Stimulated activated CD4-positive, alpha-beta T cell treated with anti-CD3 and anti-CD28 coated beads, Interleukin-12 subunit alpha, Interleukin-12 subunit beta, amount 100 ng/mL, for 48 hours (primary cell): ENCODE measurements around the gene TMEM37.

ENCODE experiments used
- DNase-seq, 3 donors: peaks; one replicate each; pipeline ENCODE4 v3.0.0-alpha.2; 2020; ENCODE audit warnings: low read depth in 2 of 3, low spot score in 1 of 3

The TMEM37 gene

DNA sequence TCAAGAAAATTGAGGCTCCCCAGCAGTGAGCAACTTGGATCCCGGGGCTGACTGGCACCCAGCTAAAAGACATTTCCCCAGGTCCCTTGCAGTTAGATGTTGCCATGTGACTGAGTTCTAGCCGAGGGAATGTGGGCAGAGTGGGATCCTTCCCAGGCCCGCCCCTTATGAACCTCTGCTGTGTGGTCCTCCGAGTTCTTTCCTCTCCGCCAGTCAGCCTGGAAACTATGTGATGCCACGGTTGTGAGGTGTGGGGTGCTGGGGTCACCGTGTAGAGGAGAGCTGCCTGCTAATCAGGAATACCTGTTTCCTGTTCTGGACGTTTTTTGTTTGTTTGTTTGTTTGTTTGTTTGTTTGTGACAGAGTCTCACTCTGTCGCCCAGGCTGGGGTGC, 45.5 kb downstream of the TMEM37 start:
- no peak for DNase-seq

DNA sequence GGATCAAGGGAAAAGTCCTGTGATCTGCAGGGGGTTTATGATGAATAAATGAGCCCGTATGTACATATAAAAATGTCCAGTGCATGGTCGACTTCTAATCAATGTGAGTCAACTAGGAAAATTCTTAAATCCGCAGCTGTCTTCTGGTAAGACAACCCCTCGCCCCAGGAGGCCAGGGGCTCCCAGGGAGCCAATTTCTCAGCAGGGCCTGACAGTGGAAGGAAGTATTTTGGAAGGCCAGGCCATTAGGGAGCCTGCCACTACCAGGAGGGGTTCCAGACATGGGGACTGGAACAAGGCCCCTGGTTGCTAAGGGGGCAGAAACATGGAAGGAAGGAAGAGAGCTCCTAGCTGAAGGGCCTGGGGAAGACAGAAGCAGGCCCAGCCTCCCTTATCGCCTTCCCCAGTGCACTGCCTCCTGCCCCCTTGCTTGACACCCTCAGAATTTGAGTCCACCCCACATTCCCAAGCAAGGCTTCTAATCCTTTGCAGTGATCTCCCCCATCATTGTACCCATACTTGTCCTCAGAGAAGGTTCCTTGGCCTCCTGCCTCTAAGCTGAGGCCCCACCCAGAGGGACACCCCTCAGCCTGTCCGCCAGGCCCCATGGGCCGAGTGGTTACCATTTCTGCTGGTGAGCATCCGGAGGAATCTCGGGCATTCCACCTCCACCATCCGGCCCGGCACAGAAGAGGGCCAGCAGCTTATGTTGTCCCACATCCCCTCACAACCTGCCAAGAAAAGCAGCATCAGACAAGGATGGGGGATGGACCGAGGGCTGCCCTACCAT, 46.7 kb downstream of the TMEM37 start:
- DNase-seq: no peak

DNA sequence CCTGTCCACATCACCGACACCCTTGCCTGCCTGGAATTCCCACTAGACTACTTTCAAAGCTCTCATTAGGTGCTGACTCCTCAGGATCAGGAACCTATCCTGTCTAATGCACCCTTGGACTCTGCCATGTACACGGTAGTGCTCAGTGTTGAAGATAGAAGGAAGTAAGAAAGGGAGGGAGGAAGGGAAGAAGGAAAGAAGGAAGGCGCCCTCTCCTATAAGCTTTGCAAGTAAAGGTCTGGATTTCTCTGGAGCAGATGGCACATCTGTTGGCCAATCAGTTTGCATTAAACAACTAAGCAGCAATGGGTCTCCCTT, 47.3 kb downstream of the TMEM37 start:
- no peak for DNase-seq

DNA sequence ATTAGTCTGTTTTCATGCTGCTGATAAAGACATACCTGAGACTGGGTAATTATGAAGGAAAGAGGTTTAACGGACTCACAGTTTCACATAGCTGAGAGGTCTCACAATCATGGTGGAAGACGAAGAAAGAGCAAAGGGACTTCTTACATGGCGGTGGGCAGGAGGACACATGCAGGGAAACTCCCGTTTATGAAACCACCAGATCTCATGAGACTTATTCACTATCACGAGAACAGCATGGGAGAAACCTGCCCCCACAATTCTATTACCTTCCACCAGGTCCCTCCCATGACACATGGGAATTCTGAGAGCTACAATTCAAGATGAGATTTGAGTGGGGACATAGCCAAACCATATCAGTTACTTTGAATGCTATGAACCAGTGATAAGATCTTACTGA, 48.5 kb downstream of the TMEM37 start:
- no peak for DNase-seq

DNA sequence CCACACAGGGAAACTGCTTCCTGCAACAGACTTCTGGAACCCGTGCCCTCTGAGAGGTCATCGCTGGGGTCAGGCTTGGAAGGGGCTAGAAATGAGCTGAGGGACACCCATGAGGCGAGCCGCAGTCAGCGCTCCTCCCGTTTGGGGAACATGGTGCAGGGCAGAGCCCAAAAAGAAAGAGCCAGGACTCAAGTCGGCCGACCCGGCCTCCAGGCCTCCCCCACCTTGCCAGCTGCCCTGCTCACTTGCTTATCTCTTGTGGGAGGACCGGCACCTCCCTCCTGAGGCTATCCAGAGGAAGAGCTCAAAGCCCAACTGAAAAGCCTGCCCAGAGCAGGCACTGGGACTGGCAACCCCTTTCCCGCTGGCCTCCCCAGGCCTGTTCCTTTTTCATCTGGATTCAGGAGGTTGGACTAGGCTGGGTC, 49.1 kb downstream of the TMEM37 start:
- no peak for DNase-seq

DNA sequence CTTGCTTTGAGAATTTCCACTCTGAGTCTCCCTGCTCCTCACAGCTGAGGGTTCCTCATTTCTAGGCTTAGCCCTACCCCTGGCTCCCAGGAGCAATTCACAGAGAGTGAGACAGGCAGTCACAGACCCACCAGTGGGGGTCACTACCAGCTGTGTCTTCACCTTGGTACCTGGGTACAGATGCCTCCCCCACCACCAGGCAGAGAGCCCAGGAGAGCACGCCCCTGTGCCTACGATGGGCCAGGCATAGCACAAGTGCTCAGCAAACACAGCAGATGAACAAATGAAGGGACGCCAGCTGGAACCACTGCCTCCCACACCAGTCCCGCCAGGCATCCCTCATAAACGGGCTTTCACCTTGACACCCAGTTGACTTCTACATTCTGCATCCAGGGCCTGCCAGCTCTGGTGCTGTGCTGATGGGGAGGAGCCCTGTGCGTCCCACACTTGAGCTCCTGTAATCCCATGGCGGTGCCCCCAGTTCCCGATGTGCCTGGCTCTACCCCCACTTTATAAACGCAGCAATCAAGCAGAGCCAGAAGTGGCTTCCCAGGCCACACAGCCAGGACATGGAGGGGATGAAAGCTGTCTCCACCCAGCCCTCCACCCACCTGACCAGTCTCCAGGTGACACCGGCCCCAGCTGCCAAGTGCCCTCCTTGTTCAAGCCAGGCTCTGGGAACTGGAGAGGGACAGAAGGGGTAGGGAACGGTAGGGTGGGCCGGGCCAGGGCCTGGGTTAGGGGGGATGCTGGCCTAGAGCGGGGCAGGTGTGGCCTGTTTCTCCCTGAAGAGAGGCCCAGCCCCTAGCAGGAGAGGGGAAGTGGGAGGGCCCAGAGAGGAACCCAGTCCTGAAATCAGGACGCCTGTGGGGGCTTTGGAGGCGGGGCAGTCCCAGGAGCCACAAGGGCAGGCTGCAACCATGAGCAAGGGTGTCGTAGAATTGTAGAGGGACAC, 50.1 kb downstream of the TMEM37 start:
- no peak for DNase-seq

DNA sequence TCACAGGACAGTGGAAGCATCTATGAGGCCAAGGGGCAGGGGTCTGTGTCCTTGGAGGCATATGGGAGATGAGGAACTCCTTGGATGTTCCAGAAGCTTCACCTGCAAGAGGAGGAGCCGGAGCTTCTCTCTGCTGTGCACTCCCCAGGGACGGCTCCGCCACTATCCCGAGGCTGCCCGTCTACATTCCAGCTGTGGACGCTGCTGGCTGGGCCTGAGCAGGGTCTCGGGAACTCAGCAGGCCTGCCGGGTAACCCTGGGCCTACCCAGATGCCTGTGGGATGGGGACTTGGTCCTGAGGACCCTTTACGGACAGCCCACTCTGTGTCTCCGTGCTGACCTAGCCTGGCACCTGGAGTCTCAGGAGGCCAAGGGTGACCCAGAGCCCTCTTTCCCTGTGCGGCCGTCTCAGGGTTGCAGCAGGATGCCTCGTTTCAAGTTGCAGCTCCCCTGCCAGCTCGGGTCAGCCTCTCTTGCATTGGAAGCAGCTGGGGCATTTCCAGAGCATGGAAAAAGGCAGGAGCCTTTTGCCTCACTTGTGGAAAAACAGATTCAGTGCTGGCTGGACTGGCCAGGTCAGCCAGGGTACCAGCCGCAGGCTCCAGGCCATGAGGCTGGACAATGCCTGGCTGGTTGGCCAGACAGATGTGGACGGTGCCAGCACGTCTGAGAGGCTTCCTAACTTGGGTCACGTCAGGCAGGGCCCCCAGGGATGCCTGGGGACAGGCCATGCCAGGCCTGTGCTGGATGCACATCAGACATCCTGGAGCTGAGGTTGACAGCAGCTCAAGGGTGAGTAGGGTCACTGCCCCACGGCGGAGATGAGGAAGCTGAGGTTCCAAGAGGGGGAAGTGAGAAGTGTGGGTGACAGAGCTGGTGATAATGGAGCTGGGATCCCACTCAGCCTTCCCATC, 51.1 kb downstream of the TMEM37 start:
- no peak for DNase-seq

DNA sequence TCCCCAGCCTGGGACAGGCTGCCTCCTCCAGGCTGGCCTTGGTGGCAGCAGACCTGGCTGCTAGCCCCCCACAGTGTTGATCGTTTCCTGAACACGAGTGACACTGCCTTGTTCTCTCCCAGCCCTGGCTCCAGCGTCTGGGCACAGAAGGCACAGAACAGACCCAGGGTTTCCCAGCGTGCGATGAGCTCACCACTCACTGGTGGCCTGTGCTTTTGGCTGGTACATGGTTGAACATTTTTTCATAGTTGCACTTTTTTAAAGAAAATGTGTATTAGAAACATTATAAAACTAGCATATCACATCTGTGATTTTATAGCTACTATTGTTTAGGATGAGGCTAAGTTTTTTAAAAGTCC, 51.7 kb downstream of the TMEM37 start:
- no peak for DNase-seq

DNA sequence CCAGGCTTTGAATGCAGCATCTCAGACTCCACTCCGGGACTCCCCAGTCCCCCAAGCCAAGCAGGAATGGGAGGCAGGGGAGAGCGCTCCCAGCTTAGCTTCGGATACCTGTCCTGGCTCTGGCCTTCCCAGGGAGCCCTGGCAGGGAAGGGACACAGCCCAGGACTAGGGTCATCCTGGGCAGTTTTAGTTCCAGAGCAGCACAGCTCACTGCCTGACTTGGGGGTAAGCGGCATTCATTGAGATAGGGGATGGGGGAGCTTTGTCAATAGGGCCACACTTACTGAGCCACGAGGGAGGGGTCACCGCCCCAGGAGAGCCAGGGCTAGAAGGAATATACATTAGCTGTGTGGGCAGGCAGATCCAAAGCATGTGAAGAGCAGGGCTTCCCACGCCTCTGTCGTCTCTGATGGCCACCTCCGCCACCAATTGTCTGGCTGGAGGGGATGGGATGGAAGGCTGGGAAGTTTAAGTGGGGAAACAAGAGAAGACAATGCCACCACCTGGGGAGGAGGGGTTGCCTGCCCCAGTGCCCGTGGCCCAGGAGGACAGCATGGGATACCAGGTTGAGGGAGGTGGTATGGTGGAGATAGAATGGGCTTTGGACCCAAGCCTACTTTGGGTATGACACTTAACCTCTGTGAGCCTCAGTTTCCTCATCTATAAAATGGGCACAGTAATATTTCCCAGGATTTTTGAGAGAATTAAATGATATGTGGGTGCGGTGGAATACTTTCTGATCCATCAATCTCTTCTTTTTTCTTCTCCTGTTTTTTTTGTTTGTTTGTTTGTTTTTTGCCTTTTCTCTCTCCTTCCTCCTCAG, 52.5 kb downstream of the TMEM37 start:
- no peak for DNase-seq

DNA sequence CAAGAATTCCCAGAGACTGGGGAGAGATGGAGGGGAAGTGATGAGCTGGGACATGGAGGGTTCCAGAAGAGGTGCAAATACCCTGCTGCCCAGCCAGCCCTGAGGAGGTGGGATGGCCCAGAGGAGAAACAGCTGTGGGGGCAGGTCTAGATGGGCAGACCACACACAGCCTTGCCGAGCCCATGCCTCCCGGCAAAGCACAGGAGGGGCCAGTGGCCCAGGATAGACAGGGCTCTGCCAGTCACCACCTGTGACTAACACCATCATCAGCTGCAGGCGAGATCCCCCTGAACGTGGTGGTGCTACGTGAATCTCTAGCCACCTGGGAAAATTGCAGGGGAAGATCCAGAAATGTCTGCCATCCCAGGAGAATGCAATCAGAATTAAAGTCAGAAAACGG, 53.2 kb downstream of the TMEM37 start:
- DNase-seq: no peak

DNA sequence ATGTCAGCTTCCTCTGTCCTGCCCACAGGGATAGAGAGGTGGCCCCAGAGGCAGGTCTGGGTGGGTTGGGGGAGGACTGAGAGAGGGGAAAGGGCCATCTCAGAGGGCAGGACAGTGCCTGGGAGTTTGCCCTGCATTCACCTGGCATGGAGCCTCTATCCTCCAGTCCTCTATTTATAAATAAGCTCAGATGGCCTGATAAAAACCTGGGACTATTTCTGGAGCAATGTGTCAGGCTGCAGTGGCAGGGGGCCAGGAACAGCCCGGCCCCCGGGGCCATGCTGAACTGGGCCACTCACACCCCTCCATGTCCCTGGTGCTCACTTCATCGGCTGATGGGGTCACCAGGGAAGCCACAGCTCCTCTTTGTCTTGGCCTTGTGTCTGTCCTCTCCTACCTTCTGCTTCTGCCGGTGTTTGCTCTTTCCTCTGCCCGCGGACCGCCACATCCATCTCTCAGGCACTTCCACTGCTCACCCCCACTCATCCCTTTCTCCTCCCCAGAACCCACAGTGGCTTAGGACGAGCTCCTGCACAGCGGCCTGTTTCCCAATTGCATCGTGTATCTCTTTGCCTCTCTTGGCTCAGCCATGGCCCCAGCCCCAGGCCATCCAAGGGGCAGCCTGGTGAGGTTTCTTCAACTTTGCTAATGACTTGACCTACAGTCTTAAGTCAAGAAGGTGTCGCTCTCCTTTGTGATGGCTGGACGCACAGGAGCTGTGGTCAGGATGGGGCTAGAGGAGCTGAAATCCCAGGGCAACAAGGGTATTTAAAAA, 53.9 kb downstream of the TMEM37 start:
- no peak for DNase-seq

DNA sequence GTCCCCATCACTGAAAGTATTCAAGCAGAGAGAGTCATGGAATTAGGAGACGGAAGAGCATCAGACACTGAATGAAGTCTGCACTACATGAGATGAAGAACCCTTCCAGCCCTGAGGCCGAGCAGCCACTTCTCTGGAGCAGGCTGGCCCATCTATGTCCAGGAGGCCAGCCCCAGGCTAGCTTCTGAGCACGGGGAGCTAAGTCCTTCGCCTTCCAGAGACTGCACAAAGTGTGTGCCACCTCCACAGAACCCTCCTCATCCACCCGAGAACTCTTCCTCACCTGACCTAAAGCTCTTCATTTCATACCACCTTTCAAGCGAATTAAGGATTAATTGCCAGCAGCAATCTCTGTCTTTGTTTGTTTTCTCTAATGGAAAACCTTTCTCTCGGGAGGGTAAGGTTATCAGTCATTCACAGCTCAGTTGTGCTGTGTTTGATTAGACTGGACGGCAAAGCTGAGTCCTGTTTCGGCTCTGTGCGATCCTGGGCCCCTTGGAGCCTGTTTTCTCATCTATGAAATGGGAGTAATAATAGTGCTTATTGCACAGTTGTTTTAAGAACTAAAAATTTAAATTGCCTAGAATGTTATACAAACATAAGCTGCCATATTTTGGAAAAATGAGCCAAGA, 54.7 kb downstream of the TMEM37 start:
- no peak for DNase-seq

DNA sequence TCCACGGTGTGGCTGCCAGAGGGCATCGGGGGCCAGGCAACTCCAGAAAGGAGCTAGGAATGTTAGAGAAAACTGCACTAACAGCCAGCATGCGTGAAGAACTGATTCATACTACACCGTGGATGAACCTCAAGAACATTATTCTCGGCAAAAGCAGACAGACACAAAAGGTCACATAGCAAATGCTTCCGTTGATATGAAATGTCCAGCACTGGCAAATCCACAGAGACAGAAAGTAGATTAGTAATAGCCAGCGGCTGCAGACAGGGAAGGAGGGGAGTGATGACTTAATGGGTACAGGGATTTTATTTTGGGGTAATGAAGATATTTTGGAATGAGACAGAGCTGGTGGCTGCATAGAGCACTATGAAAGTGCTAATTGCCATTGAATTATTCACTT, 55.2 kb downstream of the TMEM37 start:
- no peak for DNase-seq

DNA sequence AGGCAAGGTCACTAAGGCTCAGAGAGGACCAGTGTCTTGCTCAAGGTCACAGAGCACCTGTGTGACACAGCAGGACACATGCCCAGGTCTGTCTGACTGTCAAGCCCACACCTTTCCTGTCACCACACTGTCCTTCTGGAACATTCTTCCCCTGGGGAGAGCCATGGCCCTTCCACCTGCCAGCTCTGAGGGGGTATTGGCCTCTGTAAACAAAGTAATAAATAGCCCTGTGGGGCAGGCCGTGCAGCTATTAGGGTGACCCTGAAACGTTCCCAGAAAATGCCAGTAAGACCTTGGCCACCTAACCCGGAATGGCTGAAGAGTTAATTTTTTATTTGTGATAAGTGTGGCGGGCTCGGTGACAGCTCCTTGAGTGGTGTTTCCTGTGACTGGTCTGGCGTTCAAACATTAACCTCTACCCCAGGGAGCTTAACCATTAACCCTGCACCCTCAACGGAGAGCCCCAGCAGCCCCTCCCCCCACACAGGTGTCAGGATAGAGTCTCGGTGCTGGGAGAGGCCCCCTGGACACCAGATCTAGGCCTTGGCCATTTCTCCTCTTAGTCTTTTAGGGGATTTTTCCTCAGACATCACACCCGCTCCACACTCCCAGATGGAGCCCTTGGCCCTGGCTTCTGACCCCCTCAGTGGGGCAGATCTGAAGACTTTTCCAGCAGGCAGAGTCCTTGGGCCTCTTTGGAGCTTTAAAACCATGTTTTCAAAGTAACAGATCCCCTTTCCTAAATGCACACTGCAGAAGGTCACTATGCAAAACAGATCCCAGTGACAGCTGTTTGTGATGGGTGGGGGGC, 56.0 kb downstream of the TMEM37 start:
- no peak for DNase-seq
